NCI-H1048 (cell line): ENCODE results near the gene ATP2B2.

ENCODE experiments used
- DNase-seq: peaks from one replicate; lab custom pipeline; 2025; lab: John Stamatoyannopoulos, UW

Gene ATP2B2

DNA sequence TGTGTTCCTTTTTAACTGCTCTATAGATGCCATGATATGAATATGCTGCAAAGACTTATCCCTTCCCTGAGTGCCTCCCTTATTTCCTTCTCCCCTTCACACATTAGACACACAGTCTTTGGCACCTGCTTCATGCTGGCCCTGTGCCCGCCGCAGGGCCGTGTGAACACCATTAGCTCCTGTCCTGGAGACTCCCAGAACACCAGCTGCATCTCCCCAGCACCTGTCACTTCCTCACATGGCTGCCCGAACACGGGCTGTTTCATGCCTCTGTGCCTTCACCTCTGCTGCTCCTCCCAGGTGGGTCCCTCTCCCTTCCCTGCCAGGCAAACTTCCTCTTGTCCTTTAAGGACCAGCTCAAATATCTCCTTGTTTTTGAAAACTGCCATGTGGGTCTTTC lies 144.0 kb downstream of the ATP2B2 start:
- no peak for DNase-seq

- DNase-seq = no peak
These were observed 144.9 kb downstream of the ATP2B2 start for GRCh38 chr3:10360478-10360877.

DNA sequence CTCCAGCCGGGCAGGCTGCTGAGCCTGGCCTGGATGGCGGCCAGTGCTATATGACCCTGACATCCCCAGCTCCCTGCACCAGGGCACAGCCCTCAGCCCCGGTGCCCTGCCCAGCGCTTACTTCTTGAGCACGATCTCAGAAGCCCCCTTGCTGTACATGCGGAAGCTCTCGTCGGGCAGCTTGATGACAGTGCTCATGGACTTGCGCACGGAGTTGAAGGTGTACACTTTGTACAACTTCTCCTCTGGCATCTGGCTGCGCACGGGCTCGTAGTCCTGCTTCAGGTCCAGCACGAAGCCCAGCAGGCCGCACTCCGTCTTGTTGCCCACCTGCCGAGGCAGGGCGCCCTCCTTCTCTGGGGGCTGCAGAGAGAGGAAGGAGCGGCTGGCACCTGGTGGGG lies 145.6 kb downstream of the ATP2B2 start:
- no peak for DNase-seq

GRCh38 chr3:10358309-10358980 lies 146.9 kb downstream of the ATP2B2 start:
- no peak for DNase-seq

GRCh38 chr3:10357592-10358308 lies 147.6 kb downstream of the ATP2B2 start:
- no peak for DNase-seq

- DNase-seq = no peak
These were observed 148.3 kb downstream of the ATP2B2 start for GRCh38 chr3:10357095-10357494.

DNA sequence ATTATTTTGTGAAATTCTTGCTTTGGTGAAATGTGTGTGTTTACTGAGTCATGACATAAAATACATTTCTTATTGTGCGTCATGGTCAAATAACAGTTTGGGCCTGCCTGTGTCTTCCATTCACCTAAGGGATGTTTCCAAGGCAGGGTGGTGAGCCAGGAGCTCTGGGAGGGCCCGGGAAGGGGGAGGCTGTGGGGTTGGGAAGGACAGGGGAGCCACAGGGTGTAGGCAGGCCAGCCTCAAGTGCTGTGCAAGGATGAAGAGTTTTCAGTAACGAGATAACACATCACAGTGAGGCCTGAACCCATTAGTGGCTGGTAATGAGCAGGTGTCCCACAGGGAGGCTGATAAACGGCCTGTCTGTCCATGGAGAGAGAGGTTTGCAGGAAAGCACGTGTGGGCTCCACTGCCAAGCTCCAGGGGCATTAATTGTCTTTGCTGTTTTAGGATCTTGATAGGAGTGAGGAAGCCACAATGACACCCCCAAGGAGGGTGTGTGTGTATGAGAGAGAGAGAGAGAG lies 148.9 kb downstream of the ATP2B2 start:
- DNase-seq = no peak

DNA sequence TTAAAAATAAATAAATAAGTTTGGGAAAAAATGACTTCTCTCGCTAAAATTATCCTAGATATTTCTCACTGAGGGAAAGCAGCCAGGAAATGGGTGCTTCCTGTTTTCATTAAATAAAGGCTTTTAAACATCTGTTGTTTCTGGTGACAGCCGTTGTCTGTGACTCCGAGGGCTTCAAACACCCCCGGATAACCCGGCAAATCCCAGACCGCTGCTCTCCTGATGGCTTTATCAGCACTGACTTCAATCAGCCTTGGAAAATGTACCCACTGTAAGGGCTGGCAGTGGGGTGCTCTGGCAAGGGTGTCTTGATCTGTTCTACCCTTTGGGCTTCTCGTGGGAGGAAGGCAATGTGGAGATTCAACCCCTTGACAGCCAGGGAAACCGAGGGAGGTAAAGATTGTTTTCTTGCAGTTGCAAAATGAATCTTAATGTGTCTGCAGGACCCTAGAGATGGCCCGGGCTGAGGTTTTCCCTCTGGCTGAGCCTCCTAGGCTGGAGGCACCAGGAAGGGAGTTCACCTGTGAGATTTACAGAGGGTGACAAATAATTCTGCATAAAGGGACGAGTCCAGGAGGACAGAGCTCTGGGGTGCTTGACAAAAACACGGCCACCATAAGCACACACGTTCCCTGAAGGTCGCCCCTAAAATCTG lies 150.9 kb downstream of the ATP2B2 start:
- no peak for DNase-seq

DNA sequence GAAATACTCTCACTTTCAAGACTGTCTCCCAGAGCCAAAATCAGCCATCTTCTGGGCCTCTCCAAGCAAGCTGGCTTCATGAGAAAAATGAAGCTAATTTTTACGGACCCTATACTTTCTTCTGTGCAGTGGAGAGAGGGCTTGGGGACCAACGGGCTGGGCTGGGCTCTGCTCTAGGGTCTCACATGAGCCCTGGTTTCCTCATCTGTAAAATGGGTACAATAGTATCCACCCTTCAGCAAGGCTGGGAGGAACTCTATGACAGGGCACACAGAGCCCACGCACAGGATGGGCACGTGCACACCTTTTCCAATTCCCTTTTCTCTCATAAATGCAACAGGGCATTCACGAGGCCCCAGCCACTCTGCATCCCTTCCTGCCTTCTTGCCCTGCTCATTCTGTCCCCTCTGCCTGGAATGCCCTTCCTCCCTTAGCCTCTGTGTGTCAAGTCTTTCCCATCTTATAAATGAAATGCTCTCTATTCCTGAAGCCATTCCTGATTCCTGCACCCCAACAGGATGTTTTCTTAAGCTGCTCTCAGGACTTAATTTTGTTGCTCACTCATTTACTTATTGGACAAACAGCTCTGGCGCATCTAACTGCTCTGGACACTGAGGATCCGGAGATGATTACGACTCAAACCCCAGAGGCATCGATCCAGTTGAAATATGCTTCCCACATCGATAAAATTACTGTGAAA lies 151.6 kb downstream of the ATP2B2 start:
- DNase-seq = no peak

- DNase-seq = no peak
These were observed 152.2 kb downstream of the ATP2B2 start for GRCh38 chr3:10353160-10353559.

DNA sequence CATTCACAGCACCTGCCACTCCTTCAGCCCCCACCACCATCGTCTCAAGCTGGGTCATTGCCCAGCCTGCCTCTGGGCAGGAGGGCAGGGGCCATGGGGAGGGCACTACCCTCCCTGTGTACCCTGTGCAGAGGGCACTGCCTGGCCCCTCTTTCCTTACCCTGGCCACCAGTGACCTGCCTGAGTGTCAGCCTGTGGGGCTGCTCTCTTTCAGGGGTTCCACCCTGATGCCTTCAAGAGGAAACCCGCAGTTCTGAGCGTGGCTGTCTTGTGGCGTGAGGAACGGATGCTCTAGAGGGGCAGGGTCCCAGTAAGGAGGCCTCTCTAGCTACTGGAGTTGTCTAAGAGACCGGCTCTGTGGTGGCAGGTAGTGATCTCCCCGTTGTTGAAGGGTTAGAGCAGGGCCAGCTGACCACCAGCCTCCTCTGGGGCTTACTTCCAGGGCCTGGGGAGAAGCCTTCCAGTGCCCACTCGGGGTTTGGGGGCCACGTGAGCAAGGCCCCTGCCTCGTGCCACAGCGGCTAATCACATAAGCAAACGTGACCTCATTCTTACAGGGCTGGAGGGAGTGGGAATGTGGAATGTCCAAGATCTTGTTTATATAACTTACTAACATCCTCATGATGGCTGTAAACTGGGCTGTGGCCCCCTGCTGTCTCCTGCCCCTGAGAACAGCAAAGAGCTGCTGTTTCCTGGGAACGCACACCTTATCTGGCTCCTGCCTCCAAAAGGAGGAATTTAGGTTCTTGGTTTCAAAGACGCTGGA lies 153.1 kb downstream of the ATP2B2 start:
- no peak for DNase-seq

- no peak for DNase-seq
These were observed 154.2 kb downstream of the ATP2B2 start for GRCh38 chr3:10351013-10351735.

DNA sequence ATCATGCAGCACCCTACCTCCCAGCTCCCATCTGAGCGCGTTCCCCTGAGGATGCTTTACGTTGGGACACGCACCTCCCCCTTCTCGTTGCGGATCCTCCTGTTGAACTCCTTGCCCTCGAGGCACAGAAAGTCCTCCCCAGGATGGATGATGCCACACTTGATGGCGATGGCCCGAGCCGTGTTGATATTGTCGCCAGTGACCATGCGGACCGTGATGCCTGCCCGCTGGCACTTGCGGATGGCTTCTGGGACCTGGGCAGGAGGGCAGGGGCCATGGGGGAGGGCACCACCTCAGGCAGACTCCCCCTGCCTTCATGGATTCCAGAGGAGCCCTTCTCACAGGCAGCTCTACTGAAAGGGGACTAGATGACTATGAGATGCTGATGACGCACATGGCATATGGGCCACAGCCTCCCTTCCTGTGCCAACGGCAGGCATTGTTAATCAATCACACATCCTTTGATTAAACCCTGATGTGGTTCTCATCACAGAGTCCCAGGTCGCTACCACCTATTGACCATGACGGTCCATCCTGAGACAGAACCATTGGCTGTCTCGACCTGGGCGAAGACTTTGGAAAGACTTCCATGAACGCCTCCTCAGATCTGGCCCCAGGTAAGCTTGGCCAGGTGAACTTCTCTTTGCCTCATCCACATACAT lies 154.9 kb downstream of the ATP2B2 start:
- DNase-seq = no peak

GRCh38 chr3:10349801-10350200 lies 155.6 kb downstream of the ATP2B2 start:
- DNase-seq = no peak

- DNase-seq = no peak
These were observed 157.0 kb downstream of the ATP2B2 start for GRCh38 chr3:10348404-10348721.

- DNase-seq = no peak
These were observed 157.6 kb downstream of the ATP2B2 start for GRCh38 chr3:10347648-10348403.

DNA sequence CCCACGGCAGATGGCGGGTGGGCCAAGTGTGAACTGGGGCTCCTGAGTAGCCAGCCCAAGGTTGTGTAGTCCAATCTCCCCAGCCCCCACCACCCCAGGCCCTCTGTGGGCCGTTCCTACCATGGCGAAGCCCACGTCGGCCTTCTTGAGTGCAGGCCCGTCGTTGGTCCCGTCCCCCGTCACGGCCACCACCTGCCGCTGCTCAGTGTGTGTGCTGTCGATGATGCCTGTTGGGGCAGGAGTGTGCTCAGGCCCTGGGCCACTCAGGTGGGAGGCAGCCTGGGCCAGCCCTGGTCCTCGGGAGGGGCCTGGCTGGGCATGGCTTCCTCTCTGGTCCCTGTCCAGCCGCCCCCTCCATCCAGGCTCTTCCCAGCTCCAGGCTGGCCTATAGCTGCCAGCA lies 159.5 kb downstream of the ATP2B2 start:
- DNase-seq = no peak

GRCh38 chr3:10344944-10345575 lies 160.3 kb downstream of the ATP2B2 start:
- no peak for DNase-seq
